ENCODE data around the gene COQ2.

The COQ2 gene

GRCh38 chr4:83216959-83217683, 67.5 kb downstream of the COQ2 start:
- DNase-seq (ENCODE audit: low read depth): no peak

DNA sequence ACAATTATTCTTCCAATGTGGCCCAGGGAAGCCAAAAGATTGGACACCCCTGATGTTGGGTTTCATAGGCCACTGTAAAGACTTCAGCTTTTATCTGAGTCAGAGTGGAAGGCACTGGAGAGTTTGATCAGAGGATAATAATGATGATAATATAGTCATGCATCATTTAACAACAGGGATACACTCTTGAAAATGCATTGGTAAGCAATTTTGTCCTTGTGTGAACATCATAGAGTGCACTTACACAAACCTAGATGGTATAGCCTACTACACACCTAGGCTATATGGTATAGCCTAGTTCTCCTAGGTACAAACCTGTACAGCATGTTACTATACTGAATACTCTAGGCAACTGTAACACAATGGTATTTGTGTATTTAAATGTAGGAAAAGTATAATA, 70.5 kb downstream of the COQ2 start:
- DNase-seq (ENCODE audit: low read depth): no peak

Data from activated T-cell treated with anti-CD3 and anti-CD28 coated beads for 24 hours (primary cell).